HFFc6 (cell line): ENCODE data around the gene EXOSC6. TPM values are rescaled to one million over a fixed set of nuclear protein-coding genes. Genes with fewer than 3 reads are reported as not detected.
"Not testable (repeated sequence)": the region's sequence is repeated elsewhere in the genome, so short reads cannot be mapped to it uniquely, and the experiment has no call there.

ENCODE experiments used
- DNase-seq: peaks from one replicate; pipeline ENCODE4 v3.0.0-alpha.2; 2018
- H3K27ac Mint-ChIP-seq: 2 replicates; pipeline ENCODE4 v1.8.0; 2020; ENCODE audit warnings: mild to moderate bottlenecking, mixed read lengths
- H3K27me3 Mint-ChIP-seq: 2 replicates; pipeline ENCODE4 v1.8.0; 2021; ENCODE audit warnings: mild to moderate bottlenecking, moderate library complexity, mixed read lengths; ENCODE audit not compliant: insufficient read depth
- H3K36me3 Mint-ChIP-seq: 2 replicates; pipeline ENCODE4 v1.8.0; 2021; ENCODE audit warnings: low read depth, mixed read lengths
- H3K4me1 Mint-ChIP-seq: 2 replicates; pipeline ENCODE4 v1.8.0; 2020; ENCODE audit warnings: low read depth, mixed read lengths
- H3K4me3 Mint-ChIP-seq: 2 replicates; pipeline ENCODE4 v1.8.0; 2020; ENCODE audit warnings: mild to moderate bottlenecking, moderate library complexity, mixed read lengths
- H3K9me3 Mint-ChIP-seq: 2 replicates; pipeline ENCODE4 v1.8.0; 2020; ENCODE audit warnings: mild to moderate bottlenecking, mixed read lengths
- total RNA-seq, 6 experiments: library from RNA; stranded (reverse); fragmentation: NEBNext Ultra II Directional; extraction: Animal tissue kit (Norgen Biotek cat#: 25700); gene quantifications; 2 replicates in 1 of 6; 3 replicates in 5 of 6; pipeline ENCODE4 v1.2.3, GENCODE V29; 2021

The EXOSC6 gene
- total RNA-seq, 6 experiments from 2014 or later = 19.4 to 24.9 (median 21.6) TPM

DNA sequence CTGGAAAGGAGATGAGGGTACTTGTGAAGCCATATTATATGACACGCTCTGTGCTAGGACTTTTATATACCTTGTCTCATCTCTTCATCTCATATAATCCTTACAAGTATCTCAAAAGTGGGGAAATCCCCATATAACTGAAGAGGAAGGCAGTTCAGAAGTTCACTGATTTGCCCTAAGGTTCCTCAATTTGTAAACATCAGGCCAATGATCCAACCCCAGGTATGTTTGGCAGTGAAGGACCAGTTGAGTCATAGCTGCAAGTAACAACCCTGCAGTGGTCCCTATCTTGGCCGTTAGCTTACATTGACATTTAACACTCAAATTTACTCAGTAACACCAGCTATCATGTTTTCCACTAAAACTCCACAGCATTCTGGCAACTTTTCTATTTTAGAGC, 33.2 kb downstream of the EXOSC6 start:
- H3K4me3 Mint-ChIP-seq, H3K27me3 Mint-ChIP-seq, DNase-seq, H3K27ac Mint-ChIP-seq, H3K9me3 Mint-ChIP-seq, H3K36me3 Mint-ChIP-seq: not testable (repeated sequence)
- H3K4me1 Mint-ChIP-seq = peaks cover 15% of the 10 kb centered on the region

DNA sequence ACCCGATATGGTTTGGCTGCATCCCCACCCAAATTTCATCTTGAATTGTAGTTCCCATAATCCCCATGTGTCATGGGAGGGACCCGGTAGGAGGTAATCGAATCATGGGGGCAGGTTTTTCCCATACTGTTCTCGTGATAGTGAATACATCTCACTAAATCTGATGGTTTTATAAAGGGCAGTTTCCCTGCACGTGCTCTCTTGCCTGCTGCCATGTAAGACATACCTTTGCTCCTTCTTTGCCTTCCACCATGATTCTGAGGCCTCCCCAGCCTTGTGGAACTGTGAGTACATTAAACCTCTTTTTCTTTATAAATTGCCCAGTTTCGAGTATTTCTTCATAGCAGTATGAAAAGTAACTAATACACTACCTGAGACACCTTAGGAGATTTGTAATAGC, 45.4 kb downstream of the EXOSC6 start:
- H3K9me3 Mint-ChIP-seq, H3K27ac Mint-ChIP-seq, H3K27me3 Mint-ChIP-seq, DNase-seq, H3K4me1 Mint-ChIP-seq, H3K4me3 Mint-ChIP-seq: not testable (repeated sequence)
- peaks cover 15% of the 10 kb centered on the region for H3K36me3 Mint-ChIP-seq

GRCh38 chr16:70204668-70205405, 46.9 kb downstream of the EXOSC6 start:
- H3K4me3 Mint-ChIP-seq, H3K9me3 Mint-ChIP-seq, H3K4me1 Mint-ChIP-seq, H3K27me3 Mint-ChIP-seq, H3K27ac Mint-ChIP-seq, DNase-seq: not testable (repeated sequence)
- peaks cover 12% of the 10 kb centered on the region for H3K36me3 Mint-ChIP-seq

DNA sequence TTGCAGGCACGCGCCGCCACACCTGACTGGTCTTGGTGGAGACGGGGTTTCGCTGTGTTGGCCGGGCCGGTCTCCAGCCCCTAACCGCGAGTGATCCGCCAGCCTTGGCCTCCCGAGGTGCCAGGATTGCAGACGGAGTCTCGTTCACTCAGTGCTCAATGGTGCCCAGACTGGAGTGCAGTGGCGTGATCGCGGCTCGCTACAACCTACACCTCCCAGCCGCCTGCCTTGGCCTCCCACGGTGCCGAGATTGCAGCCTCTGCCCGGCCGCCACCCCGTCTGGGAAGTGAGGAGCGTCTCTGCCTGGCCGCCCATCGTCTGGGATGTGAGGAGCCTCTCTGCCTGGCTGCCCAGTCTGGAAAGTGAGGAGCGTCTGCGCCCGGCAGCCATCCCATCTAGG, 47.7 kb downstream of the EXOSC6 start:
- H3K36me3 Mint-ChIP-seq, H3K4me1 Mint-ChIP-seq, H3K27me3 Mint-ChIP-seq, DNase-seq, H3K4me3 Mint-ChIP-seq, H3K27ac Mint-ChIP-seq, H3K9me3 Mint-ChIP-seq: not testable (repeated sequence)

- H3K9me3 Mint-ChIP-seq, H3K4me1 Mint-ChIP-seq, DNase-seq, H3K27me3 Mint-ChIP-seq, H3K27ac Mint-ChIP-seq, H3K36me3 Mint-ChIP-seq, H3K4me3 Mint-ChIP-seq: not testable (repeated sequence)
Measured at GRCh38 chr16:70203508-70203907, 48.2 kb downstream of the EXOSC6 start.

DNA sequence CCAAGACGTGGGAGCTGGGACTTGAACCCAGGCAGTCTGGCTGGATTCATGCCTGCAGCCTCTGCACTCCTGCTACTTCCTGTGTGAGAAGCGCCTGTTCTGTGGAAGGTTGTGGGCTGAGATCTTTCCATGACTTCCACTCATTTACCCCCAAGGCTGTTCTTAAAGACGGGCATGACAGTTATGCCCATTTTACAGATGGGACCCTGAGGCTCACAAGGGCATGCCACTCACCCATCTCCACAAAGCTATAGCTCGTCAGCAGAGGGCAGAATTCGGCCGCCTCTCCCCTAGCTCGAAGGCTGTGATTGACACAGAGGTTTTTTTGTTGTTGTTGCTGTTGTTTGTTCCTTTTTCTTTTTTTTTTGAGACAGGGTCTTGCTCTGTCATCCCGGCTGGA, 51.7 kb downstream of the EXOSC6 start:
- not testable (repeated sequence) for H3K27me3 Mint-ChIP-seq, H3K4me1 Mint-ChIP-seq, H3K9me3 Mint-ChIP-seq

DNA sequence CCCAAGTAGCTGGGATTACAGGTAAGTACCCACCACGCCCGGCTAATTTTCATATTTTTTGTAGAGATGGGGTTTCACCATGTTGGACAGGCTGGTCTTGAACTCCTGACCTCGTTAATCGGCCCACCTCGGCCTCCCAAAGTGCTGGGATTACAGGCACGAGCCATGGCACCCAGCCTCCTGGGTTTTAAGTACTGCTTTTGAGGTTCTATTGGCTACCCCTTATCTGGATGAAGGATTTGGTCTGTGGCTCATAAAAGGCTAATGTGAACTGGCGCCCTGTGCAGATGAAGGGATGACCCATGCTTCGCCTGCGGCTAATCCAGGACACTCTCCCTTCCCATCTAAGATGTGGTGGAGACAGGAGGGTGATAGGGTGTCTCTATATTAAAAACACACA, 52.6 kb downstream of the EXOSC6 start:
- H3K4me1 Mint-ChIP-seq, H3K36me3 Mint-ChIP-seq: not testable (repeated sequence)

More for the DNA sequence above, 51.7 kb downstream of the EXOSC6 start:
- not testable (repeated sequence) for H3K4me3 Mint-ChIP-seq, DNase-seq, H3K36me3 Mint-ChIP-seq, H3K27ac Mint-ChIP-seq

DNA sequence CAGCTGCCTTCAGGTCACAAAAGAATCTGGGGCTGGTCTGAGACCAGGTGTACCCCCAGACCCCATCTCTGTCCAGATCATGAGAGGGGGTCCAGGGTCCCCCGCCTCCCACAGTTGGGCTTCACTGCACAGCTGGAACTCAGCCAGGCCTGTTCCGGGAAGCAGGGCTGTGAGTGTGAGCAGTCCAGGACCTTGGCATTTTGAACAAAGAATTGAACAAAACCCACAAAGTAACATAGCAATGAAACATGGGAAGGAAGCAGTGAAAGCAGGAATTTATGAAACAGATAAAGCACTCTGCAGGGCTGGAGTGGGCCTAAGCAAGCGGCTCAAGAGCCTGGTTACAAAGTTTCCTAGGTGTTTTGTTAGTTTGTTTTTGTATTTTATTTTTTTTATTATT, 53.1 kb downstream of the EXOSC6 start:
- not testable (repeated sequence) for H3K4me3 Mint-ChIP-seq, H3K36me3 Mint-ChIP-seq, H3K9me3 Mint-ChIP-seq, H3K27me3 Mint-ChIP-seq, H3K4me1 Mint-ChIP-seq, H3K27ac Mint-ChIP-seq, DNase-seq

More for the DNA sequence above, 52.6 kb downstream of the EXOSC6 start:
- H3K27ac Mint-ChIP-seq, H3K27me3 Mint-ChIP-seq, DNase-seq, H3K4me3 Mint-ChIP-seq, H3K9me3 Mint-ChIP-seq: not testable (repeated sequence)

DNA sequence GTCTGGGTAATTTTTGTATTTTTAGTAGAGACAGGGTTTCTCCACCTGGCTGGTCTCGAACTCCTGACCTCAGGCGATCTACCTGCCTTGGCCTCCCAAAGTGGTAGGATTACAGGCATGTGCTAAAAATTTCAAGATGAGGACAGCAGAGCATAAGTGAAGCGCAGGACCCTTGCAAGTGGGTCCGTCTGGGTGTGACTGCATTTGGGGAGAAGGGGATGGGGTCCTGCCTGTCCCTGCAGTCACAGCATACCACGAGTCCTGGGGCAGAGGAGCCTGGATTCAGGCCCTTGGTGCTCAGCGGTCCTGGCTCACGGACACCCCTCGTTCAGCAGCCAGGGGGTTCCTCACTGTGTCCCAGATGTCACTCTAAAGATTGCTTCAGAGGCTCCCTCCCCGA, 53.5 kb downstream of the EXOSC6 start:
- not testable (repeated sequence) for H3K27ac Mint-ChIP-seq, DNase-seq, H3K4me1 Mint-ChIP-seq, H3K9me3 Mint-ChIP-seq, H3K4me3 Mint-ChIP-seq, H3K27me3 Mint-ChIP-seq, H3K36me3 Mint-ChIP-seq

- H3K27ac Mint-ChIP-seq, H3K4me3 Mint-ChIP-seq, H3K36me3 Mint-ChIP-seq, H3K27me3 Mint-ChIP-seq, DNase-seq, H3K4me1 Mint-ChIP-seq, H3K9me3 Mint-ChIP-seq: not testable (repeated sequence)
Measured at GRCh38 chr16:70197611-70198010, 54.1 kb downstream of the EXOSC6 start.

Other genes starting within 250 kb of the EXOSC6 start
- 10 to 100 TPM; 17.6 to 21.4 (median 19.5) TPM for gene PDPR, start 137.6 kb downstream of the EXOSC6 start, total RNA-seq
- under 1 TPM in 2 of 6 experiments, not detected in 4; 0.05 to 0.07 TPM for gene CLEC18C, start 78.2 kb downstream of the EXOSC6 start, total RNA-seq
- gene AARS1, start 37.6 kb upstream of the EXOSC6 start, total RNA-seq = 10 to 100 TPM; 82.3 to 99.1 (median 84.9) TPM
- gene DDX19B, start 47.2 kb upstream of the EXOSC6 start, total RNA-seq = 10 to 100 TPM; 20.8 to 30.9 (median 26.7) TPM
- gene DDX19A, start 95.0 kb upstream of the EXOSC6 start, total RNA-seq = 10 to 100 TPM; 40.1 to 50.9 (median 43.8) TPM
- gene ST3GAL2, start 187.2 kb upstream of the EXOSC6 start, total RNA-seq = 10 to 100 TPM; 25.4 to 31.2 (median 26.3) TPM
- gene FCSK, start 202.7 kb upstream of the EXOSC6 start, total RNA-seq = 1 to 10 TPM; 5.1 to 7.1 (median 6.1) TPM